ENCODE results near the gene AFTPH.

DNA sequence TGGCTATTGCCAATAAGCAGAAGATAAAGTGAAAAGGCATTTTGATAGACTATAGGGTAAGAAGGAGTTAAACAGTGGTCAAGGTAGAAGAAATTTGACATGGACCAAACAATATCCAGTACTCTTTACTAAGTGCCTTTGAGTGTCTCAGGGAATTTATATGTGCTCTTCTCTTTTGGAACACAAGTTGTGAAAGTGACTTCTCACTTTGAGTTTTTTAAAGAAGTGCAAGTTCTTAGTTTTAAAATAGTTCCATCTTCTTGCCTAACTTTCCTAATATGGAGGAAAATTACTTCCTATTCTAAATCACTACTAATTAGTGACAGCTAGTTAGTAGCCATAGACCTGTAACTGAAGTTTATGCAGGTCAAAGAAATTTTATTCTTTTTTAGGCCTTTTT, 63.4 kb downstream of the AFTPH start:
- TF ChIP-seq EZH2 (IDR thresholded peaks at IDR 0.05; ENCODE audit: borderline replicate concordance, low read depth, low read length, poor library complexity, severe bottlenecking) (no peak), CTCF (conservative IDR thresholded peaks at IDR 0.05; ENCODE audit: low read depth, low read length) (no peak)
